SJCRH30 (cell line): Measurements from ENCODE around the gene ODC1. TPM values are rescaled to one million over a fixed set of nuclear protein-coding genes. Genes with fewer than 3 reads are reported as not detected.

Source experiments
- total RNA-seq: library from RNA; depleted of rRNA; stranded (reverse); fragments of >200 nt; shearing (Covaris generic); gene quantifications from 2 replicates; pipeline ENCODE4 v1.2.3, GENCODE V29; 2014; rRNA removed

ODC1 gene
- total RNA-seq, 1 experiment from 2014 or later: 380 TPM

Other genes with a start within 250 kb of the ODC1 start
- 51.7 and 52.4 TPM in 2 replicates for gene HPCAL1, start 145.4 kb downstream of the ODC1 start, total RNA-seq
- 62.5 and 65.2 TPM in 2 replicates for gene NOL10, start 241.6 kb upstream of the ODC1 start, total RNA-seq